PC-3 (cell line): ENCODE data around the gene AANAT.
"Not testable (repeated sequence)": the region's sequence is repeated elsewhere in the genome, so short reads cannot be mapped to it uniquely, and the experiment has no call there.

ENCODE experiments used
- EZH2 ChIP-seq: fragments of 300-600 bp; sonication (generic); IDR thresholded peaks from one replicate; pipeline ENCODE4 v1.6.1; 2017; ENCODE audit warnings: antibody characterized with exemption, mild to moderate bottlenecking, low read length; ENCODE audit not compliant: unreplicated experiment
- EZH2phosphoT487 ChIP-seq: fragments of 300-600 bp; sonication (generic); IDR thresholded peaks from 2 replicates; pipeline ENCODE4 v1.6.1; 2018; ENCODE audit warnings: mild to moderate bottlenecking, antibody characterized with exemption, low read length, borderline replicate concordance
- TF ChIP-seq, protein P1 (sequence below): fragments of 300-600 bp; sonication (generic); conservative IDR thresholded peaks from 2 replicates; pipeline ENCODE4 v1.5.1; 2017; ENCODE audit warnings: antibody characterized with exemption, low read depth, mild to moderate bottlenecking, low read length

DNA sequence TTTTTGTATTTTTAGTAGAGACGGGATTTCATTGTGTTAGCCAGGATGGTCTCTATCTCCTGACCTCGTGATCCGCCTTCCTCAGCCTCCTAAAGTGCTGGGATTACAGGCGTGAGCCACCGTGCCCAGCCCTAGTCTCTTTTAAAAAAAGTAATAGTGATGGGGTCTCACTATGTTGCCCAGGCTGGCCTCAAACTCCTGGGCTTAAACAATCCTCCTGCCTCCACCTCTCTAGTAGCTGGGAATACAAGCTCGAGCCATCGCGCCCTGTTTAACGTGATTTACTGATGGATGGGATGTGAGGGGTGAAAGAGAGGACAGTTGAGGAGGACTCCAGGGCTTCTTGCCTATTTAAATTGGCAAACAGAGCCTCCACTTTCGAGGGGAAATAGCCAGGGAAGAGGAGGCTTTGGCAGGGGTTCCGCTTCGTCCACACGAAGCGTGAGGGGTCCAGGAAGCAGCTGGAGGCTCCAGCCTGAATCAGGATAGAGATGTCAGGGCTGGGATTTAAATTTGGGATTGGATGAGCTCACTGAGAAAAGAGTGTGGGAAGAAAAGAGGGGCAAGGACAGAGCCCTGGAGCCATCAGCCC lies 41.2 kb downstream of the AANAT start:
- not testable (repeated sequence) for TF ChIP-seq EZH2, EZH2phosphoT487
- TF ChIP-seq, protein P1, sequence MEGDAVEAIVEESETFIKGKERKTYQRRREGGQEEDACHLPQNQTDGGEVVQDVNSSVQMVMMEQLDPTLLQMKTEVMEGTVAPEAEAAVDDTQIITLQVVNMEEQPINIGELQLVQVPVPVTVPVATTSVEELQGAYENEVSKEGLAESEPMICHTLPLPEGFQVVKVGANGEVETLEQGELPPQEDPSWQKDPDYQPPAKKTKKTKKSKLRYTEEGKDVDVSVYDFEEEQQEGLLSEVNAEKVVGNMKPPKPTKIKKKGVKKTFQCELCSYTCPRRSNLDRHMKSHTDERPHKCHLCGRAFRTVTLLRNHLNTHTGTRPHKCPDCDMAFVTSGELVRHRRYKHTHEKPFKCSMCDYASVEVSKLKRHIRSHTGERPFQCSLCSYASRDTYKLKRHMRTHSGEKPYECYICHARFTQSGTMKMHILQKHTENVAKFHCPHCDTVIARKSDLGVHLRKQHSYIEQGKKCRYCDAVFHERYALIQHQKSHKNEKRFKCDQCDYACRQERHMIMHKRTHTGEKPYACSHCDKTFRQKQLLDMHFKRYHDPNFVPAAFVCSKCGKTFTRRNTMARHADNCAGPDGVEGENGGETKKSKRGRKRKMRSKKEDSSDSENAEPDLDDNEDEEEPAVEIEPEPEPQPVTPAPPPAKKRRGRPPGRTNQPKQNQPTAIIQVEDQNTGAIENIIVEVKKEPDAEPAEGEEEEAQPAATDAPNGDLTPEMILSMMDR, result not testable (repeated sequence)
